H9 (cell line): Measurements from ENCODE around the gene PPM1H. TPM values are rescaled to one million over a fixed set of nuclear protein-coding genes. Genes with fewer than 3 reads are reported as not detected.

ENCODE experiments used
- DNase-seq: peaks from one replicate; pipeline ENCODE4 v3.0.0-alpha.2; 2017
- H2AFZ ChIP-seq: one replicate; pipeline ENCODE4 v1.6.1; 2013; ENCODE audit warnings: mild to moderate bottlenecking, low read length, control low read depth, moderate library complexity
- H2AK5ac ChIP-seq: 2 replicates; pipeline ENCODE4 v1.6.1; 2013; ENCODE audit warnings: low read length, control low read depth, mixed read lengths; ENCODE audit not compliant: insufficient read length
- H2BK120ac ChIP-seq: one replicate; pipeline ENCODE4 v1.6.1; 2013; ENCODE audit warnings: low read depth, mild to moderate bottlenecking, low read length, control low read depth, inconsistent platforms; ENCODE audit not compliant: poor library complexity, severe bottlenecking
- H2BK12ac ChIP-seq: 2 replicates; pipeline ENCODE4 v1.6.1; 2013; ENCODE audit warnings: low read length, control low read depth, mixed read lengths, low read depth; ENCODE audit not compliant: insufficient read length
- H2BK15ac ChIP-seq: 2 replicates; pipeline ENCODE4 v1.6.1; 2013; ENCODE audit warnings: low read depth, low read length, control low read depth
- H2BK20ac ChIP-seq: one replicate; pipeline ENCODE4 v1.6.1; 2013; ENCODE audit warnings: low read depth, mild to moderate bottlenecking, low read length, control low read depth, inconsistent platforms; ENCODE audit not compliant: poor library complexity, severe bottlenecking
- H2BK5ac ChIP-seq: 2 replicates; pipeline ENCODE4 v1.6.1; 2013; ENCODE audit warnings: low read length, control low read depth, mixed read lengths; ENCODE audit not compliant: insufficient read length
- H3K14ac ChIP-seq: 2 replicates; pipeline ENCODE4 v1.6.1; 2013; ENCODE audit warnings: low read length, control low read depth; ENCODE audit not compliant: insufficient read depth
- H3K18ac ChIP-seq: 2 replicates; pipeline ENCODE4 v1.6.1; 2013; ENCODE audit warnings: low read depth, mild to moderate bottlenecking, mixed read lengths, low read length, control low read depth; ENCODE audit not compliant: insufficient read length
- H3K23ac ChIP-seq: 2 replicates; pipeline ENCODE4 v1.6.1; 2013; ENCODE audit warnings: low read length, control low read depth, mixed read lengths, low read depth; ENCODE audit not compliant: insufficient read length
- H3K23me2 ChIP-seq: 2 replicates; pipeline ENCODE4 v1.6.1; 2013; ENCODE audit warnings: low read depth, mild to moderate bottlenecking, mixed read lengths, low read length, control low read depth; ENCODE audit not compliant: insufficient read length, poor library complexity, severe bottlenecking
- H3K27ac ChIP-seq: 2 replicates; pipeline ENCODE4 v1.5.1; 2013; ENCODE audit warnings: low read length, control low read depth, mixed read lengths, low read depth; ENCODE audit not compliant: insufficient read length
- H3K27me3 ChIP-seq: 2 replicates; pipeline ENCODE4 v1.6.1; 2013; ENCODE audit warnings: low read length, control low read depth, inconsistent platforms; ENCODE audit not compliant: insufficient read depth
- H3K4ac ChIP-seq: 2 replicates; pipeline ENCODE4 v1.6.1; 2013; ENCODE audit warnings: low read depth, mild to moderate bottlenecking, control low read depth, inconsistent platforms, low read length, moderate library complexity
- H3K4me1 ChIP-seq: 2 replicates; pipeline ENCODE4 v1.6.1; 2013; ENCODE audit warnings: low read length, control low read depth, inconsistent platforms; ENCODE audit not compliant: insufficient read depth
- H3K4me2 ChIP-seq: 2 replicates; pipeline ENCODE4 v1.6.1; 2013; ENCODE audit warnings: low read length, control low read depth, mixed read lengths; ENCODE audit not compliant: insufficient read length, insufficient read depth
- H3K56ac ChIP-seq: 2 replicates; pipeline ENCODE4 v1.6.1; 2013; ENCODE audit warnings: low read depth, mild to moderate bottlenecking, mixed read lengths, low read length, control low read depth; ENCODE audit not compliant: insufficient read length
- H3K79me1 ChIP-seq: 2 replicates; pipeline ENCODE4 v1.6.1; 2013; ENCODE audit warnings: low read depth, mild to moderate bottlenecking, moderate library complexity, low read length, control low read depth, inconsistent platforms; ENCODE audit not compliant: insufficient read depth, poor library complexity, severe bottlenecking
- H3K79me2 ChIP-seq: 2 replicates; pipeline ENCODE4 v1.6.1; 2013; ENCODE audit warnings: low read length, control low read depth, inconsistent platforms; ENCODE audit not compliant: insufficient read depth
- H3K9ac ChIP-seq: 2 replicates; pipeline ENCODE4 v1.6.1; 2013; ENCODE audit warnings: low read length, control low read depth, mixed read lengths; ENCODE audit not compliant: insufficient read length; ENCODE audit errors: extremely low read depth
- H3K9me3 ChIP-seq: one replicate; pipeline ENCODE4 v1.6.1; 2013; ENCODE audit warnings: low read depth, low read length, inconsistent platforms; ENCODE audit not compliant: control insufficient read depth
- H3T11ph ChIP-seq: one replicate; pipeline ENCODE4 v1.6.1; 2013; ENCODE audit warnings: mild to moderate bottlenecking, low read length, control low read depth, inconsistent platforms
- H4K20me1 ChIP-seq: one replicate; pipeline ENCODE4 v1.6.1; 2013; ENCODE audit not compliant: control insufficient read depth, insufficient read length, insufficient read depth
- H4K5ac ChIP-seq: 2 replicates; pipeline ENCODE4 v1.6.1; 2013; ENCODE audit warnings: low read depth, mild to moderate bottlenecking, mixed read lengths, low read length, control low read depth; ENCODE audit not compliant: insufficient read length
- H4K8ac ChIP-seq: replicated peaks from 2 replicates; pipeline ENCODE4 v1.6.1; 2013; ENCODE audit warnings: low read length, control low read depth, mixed read lengths, low read depth; ENCODE audit not compliant: insufficient read length
- H4K91ac ChIP-seq: 2 replicates; pipeline ENCODE4 v1.6.1; 2013; ENCODE audit warnings: low read depth, mild to moderate bottlenecking, moderate library complexity, mixed read lengths, low read length, control low read depth; ENCODE audit not compliant: insufficient read length
- H3K27ac Mint-ChIP-seq, 3 experiments: 2 replicates in 2 of 3; 3 replicates in 1 of 3; pipeline ENCODE4 v1.8.0; 2020 to 2021; ENCODE audit warnings: mixed read lengths in 3 of 3, mild to moderate bottlenecking in 1 of 3, moderate library complexity in 1 of 3
- H3K27me3 Mint-ChIP-seq: 2 replicates; pipeline ENCODE4 v1.8.0; 2021; ENCODE audit warnings: low read depth, mild to moderate bottlenecking, moderate library complexity, mixed read lengths
- H3K36me3 Mint-ChIP-seq, 3 experiments: 2 replicates in 2 of 3; 3 replicates in 1 of 3; pipeline ENCODE4 v1.8.0; 2020 to 2021; ENCODE audit warnings: low read depth in 3 of 3, mixed read lengths in 3 of 3; ENCODE audit not compliant: insufficient read depth in 1 of 3
- H3K4me1 Mint-ChIP-seq, 2 experiments: 2 replicates each; pipeline ENCODE4 v1.8.0; 2020; ENCODE audit warnings: mixed read lengths in 2 of 2
- H3K4me3 Mint-ChIP-seq, 2 experiments: 2 replicates in 1 of 2; 3 replicates in 1 of 2; pipeline ENCODE4 v1.8.0; 2020 to 2021; ENCODE audit warnings: mild to moderate bottlenecking in 2 of 2, mixed read lengths in 2 of 2, moderate library complexity in 1 of 2
- H3K9me3 Mint-ChIP-seq, 2 experiments: 2 replicates in 1 of 2; 3 replicates in 1 of 2; pipeline ENCODE4 v1.8.0; 2020; ENCODE audit warnings: mild to moderate bottlenecking in 2 of 2, mixed read lengths in 2 of 2, moderate library complexity in 1 of 2
- CTCF ChIP-seq: fragments of 200-600 bp; sonication (generic); conservative IDR thresholded peaks from 3 replicates; pipeline ENCODE4 v1.8.0; 2021; ENCODE audit warnings: antibody characterized with exemption, mild to moderate bottlenecking
- WGBS: extraction: QIAGEN DNeasy Blood & Tissue Kit; methylation state at CpG from one replicate; pipeline ENCODE4 v1.1.7; 2013; ENCODE audit warnings: missing lambda C conversion rate, low lambda C conversion rate, mixed read lengths; ENCODE audit not compliant: insufficient read length; ENCODE audit errors: extremely low coverage; 5-methylcytosine and 5-hydroxymethylcytosine counted together
- total RNA-seq: library from RNA; stranded (reverse); gene quantifications from 2 replicates; pipeline ENCODE4 v1.2.1, GENCODE V29; 2021

Gene PPM1H
- total RNA-seq, 1 experiment from 2014 or later, result 22.1 TPM

GRCh38 chr12:62686938-62687337 lies 248.0 kb downstream of the PPM1H start:
- H3T11ph ChIP-seq, result no peak overlapping the region
- H4K20me1 ChIP-seq, result no peaks in the 10 kb centered on the region
- no peaks in the 10 kb centered on the region for H3K23me2 ChIP-seq
- no peak for DNase-seq
- no peak overlapping the region for H4K8ac ChIP-seq
- no peak overlapping the region for H3K18ac ChIP-seq
- no peak overlapping the region for H2BK15ac ChIP-seq
- no CpG with 5 or more reads among the region's 3 CpGs for WGBS
- Mint-ChIP-seq H3K36me3 (peaks cover 20 to 31% (median 28%) of the 10 kb centered on the region in 3 experiments), H3K27me3 (peaks cover 2% of the 10 kb centered on the region; the same call in 1 of the 2 replicates), H3K4me3 (no peak overlapping the region), H3K4me1 (peaks cover 28 to 30% of the 10 kb centered on the region in 2 experiments), H3K9me3 (no peaks in the 10 kb centered on the region), H3K27ac (no peak overlapping the region)
- no peak overlapping the region for H3K4ac ChIP-seq
- H3K56ac ChIP-seq, result no peak overlapping the region
- no peak overlapping the region for H3K23ac ChIP-seq
- H3K14ac ChIP-seq, result no peak overlapping the region
- no peak overlapping the region for H4K5ac ChIP-seq
- H2BK120ac ChIP-seq, result no peak overlapping the region
- H3K4me2 ChIP-seq, result no peak overlapping the region
- no peaks in the 10 kb centered on the region for H3K27me3 ChIP-seq
- H3K4me1 ChIP-seq, result peaks cover 8% of the 10 kb centered on the region
- no peak overlapping the region for H2AK5ac ChIP-seq
- no peak overlapping the region for H3K27ac ChIP-seq
- H2AFZ ChIP-seq, result no peak overlapping the region
- H3K79me1 ChIP-seq, result no peaks in the 10 kb centered on the region
- no peaks in the 10 kb centered on the region for H3K79me2 ChIP-seq
- H2BK12ac ChIP-seq, result no peak overlapping the region
- no peak for TF ChIP-seq CTCF
- H2BK20ac ChIP-seq, result no peak overlapping the region
- no peak overlapping the region for H4K91ac ChIP-seq
- no peak overlapping the region for H2BK5ac ChIP-seq
- H3K9me3 ChIP-seq, result no peaks in the 10 kb centered on the region
- H3K9ac ChIP-seq, result no peak overlapping the region
